HG03439 (cell line): ENCODE results near the gene ITM2C.

ENCODE experiments used
- ATAC-seq: cut with Tn5 transposase; IDR thresholded peaks from one replicate; pipeline ENCODE4 v1.9.1; 2021; ENCODE audit warnings: mild to moderate bottlenecking, moderate library complexity; ENCODE audit not compliant: unreplicated experiment

ITM2C gene

DNA sequence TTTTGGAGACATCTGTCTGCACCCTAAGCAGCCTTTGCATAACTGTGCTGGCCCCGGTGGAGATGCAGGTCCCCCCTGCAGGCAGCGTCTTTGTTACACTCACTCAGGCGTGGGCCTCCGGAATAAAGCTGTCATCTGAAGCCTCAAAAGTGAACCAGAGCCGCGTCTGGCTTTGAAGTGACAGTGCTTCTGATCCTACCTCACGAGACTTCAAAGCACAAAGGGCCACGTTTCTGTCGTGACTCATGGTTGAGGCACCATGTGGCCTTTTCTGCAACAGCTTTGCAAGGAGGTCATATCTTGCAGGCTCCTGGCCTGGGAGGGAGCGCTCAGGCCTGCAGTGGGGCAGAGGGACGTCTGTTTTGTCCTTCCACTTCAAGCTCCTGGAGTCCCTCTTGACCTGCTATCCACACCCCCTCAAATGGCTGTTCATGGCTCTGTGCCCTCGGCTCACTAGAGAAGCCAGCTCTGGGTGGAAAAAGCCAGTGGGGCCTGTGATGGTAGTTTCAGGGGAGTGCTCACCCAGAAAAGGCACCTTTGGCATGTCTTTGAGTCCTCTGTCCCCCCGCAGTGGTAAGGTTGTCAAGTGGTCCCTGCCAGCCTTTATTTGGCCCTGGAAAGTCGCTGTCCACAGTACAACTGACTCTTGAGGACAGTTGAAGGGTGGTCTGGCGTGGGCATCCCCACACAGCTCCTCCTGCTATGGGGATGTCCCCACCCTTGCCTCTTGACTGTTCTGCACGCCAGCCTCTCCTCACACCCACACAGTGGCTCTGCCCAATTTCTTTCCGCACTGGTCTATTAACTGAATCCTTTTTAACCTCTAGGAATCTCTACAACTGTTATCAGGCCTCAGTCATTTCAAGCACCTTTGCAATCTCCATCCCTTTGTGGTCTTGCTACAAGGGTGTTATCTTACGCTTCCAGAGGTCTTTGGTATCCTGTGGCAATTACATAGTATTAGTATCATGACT lies 41.0 kb downstream of the ITM2C start:
- ATAC-seq, result no peak

DNA sequence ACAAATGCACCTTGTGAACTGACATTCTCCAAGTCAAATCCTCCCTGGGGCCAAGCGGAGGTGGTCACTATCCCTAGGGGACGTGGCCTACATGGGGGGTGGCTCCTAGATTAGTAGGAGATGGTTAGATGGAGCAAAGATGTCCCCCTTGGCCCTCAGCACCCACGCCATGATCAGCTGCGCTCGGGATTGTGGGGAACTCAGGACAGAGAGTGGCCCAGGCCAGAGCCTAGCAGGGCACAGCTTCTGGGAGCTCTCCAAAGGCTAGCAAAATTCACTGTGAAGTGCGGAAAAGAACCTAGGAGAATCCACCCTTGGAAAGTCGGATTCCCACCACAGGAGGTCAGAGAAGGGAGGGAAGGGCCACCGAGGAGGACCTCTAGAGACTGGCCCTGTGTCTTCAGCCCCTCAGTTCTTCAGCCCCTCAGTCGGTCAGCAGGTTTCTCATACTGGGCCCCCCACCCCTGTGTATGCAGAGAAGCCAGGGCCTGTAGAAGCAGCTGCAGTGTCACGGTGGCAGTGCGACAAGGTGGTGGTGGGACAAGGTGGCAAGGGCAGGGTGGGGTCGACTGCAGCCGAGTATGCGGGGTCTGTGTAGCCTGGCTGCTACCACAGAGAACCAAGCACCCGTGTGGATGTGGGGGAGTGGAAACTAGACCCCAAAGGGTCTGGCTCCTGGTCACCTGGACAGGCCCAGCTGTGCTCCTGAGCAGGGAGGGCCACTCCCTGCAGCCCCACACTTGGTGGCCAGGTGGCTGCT lies 41.9 kb downstream of the ITM2C start:
- ATAC-seq, result no peak

DNA sequence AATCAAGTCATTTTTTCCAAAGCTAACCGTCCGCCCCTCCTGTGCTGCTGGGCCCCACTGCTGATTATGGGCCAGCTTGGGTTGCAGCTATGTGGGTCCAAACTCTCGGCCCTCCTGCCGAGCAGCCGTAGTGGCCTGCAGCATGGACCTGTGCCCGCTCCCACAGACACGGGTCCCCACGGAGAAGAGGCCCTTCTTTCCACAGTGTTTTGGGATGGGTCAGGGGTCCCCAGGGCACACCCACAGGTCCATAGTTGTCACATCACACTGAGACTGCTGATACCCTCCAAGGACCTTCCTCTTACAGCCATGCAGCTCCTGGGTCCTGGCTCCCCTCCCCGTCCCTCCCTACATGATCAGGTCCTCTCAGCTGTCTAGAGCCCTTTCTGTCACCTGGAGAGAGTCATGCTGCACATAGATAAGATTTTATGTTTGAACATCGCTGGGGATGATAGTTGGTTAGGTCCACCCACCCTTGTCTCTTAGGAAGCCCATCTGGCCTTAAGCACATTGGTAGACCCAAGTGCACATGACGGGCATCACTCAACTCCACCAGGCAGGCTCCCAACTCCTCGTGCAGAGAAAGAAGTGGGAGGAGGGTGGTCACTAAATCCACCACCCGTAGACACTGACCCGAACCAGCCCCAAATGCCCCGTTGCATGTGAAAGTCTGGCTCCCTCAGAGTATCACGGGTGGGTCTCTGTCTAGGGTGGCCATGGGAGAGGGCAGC lies 42.8 kb downstream of the ITM2C start:
- no peak for ATAC-seq

DNA sequence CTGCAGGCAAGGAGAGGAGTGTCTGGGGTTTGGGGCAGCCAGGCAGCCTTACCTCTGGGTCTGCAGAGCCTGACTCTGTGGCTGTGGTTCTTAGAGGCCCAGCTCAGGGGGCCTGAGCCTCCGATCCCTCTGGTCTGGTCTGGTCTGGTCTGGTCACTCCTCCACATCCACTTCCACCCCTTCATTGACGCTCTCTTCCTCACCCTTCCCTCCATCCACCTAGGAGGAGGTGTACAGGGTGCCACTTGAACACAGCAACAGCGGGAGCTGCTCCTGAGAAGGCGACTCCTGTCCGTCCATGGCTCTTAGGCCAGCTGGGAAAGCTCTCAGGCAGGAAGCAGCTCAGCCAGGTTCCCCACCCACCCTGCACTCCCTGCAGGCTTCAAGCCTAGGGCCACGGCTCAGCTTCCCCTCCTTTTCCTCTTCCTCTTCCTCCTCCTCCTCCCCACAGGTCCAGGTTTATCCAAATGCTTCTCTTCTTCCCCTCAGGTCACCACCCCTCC lies 43.4 kb downstream of the ITM2C start:
- ATAC-seq, result no peak

DNA sequence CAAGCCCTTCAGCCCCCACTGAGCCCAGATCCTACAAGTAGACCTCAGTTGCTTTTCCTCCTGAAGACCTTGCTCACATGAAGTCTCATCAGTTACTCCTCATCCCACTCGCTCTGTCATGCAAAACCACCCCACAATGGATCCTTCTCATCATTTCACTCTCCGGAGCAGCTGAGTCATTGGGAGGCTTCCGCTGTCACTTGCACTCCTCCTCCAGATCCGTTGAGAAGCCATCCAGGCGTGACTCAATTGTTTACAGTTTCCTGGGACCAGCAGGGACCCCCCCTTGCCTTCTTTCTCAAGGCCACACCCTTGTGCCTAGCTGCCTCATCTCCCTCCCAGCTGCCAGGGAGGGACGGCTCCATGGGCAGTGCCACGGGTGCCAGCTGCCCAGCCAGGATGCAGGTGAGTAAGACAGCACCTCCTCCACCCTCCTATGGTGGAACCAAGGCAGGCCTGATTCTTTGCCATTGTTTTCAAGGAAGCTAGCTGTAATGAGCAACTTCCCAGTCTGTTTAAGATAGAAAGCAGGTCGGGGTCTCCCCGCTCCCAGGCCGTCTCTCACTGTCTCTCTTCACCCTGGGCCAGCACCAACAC lies 44.0 kb downstream of the ITM2C start:
- no peak for ATAC-seq

DNA sequence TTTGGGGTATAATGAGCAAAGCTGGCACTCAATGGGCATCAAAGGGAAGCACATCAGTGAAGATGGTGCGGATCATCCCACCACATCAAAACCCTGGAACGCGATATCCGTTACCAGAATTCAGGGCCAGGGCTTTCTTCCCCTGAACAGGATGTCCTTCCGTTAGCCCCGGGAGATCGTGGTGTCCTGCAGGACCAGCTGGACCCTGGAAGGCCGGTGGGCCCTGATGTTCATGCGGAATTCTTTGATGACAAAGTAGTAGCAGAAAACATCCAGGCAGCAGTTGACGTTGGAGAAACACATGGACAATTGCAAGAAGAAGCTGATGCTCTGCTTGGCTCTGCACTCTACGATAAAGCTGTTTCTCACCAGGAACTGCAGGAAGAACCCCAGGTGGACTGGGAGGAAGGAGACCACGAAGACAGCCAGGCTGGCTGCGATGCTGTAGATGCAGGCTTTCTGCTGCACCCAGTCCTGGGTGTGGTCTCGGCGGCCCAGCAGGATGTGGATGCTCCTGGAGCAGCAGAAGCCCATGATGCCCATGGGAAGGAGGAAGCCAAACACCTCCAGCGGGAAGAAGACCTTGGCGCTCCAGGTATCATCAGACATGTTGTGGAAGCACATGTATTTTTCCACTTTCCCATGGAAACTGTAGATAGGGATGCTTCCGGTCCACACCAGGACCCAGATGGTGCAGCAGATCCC lies 45.3 kb downstream of the ITM2C start:
- no peak for ATAC-seq

DNA sequence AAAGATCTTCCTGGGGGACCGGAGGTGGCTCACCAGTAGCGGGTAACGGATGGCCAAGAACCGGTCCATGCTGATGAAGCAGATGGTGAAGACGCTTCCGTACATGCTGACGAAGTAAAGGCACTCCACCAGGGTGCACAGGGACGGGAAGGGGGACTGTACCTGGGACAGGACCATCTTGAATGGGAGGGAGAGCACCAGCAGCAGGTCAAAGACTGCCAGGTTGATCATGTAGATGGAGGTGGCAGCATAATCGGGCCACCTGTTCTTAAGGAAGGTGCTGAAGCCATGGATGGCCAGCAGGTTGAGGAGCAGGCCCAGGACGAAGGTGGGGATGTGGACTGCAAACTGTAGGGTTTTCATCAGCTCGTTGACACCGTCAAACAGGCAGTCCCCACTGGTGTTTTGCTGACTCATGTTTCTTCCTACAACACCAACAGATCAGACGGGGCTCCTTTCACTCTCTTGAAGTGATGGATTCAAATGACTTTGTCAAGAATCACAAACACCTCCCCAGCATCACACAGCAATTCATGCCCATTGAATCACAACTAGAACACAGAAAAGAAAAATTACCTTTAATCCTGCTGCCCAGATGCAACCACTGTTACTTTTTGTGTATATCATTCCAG lies 45.9 kb downstream of the ITM2C start:
- no peak for ATAC-seq

DNA sequence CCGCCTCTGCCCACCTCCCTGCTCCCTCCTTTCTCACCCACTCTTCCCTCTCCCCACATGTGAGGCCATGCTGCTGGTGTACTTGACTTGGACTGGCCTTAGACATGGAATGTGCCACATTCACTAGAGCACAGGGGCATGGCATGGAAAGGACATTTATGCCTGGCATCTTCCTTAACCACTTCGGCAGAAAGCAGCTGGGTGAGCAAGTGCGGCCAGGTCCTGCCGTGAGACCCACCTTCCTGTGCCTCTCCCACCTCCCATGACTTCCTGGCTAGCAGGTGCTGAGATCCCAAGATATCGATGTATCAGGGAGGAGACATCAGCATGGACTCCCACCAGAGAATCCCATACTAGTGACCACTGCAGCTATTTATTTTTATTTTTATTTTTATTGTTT lies 47.3 kb downstream of the ITM2C start:
- no peak for ATAC-seq

DNA sequence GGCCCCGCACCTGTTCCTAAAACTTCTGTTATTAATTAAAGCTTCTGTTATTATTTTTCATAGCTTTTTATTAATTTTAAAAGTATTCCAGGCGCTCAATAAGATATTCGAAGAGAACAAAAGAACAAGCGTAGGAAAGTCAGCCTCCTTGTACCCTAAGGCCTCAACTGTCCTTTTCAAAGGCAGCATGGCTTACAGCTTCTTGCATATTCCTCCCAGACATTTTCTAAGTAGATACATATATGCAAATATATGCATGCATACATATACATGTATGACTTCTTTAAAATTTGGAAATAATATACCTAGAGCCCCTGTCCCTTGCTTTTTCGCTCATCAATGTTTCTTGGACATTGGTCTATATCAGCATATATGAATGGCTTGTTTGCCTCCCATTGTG lies 48.0 kb downstream of the ITM2C start:
- ATAC-seq, result no peak

DNA sequence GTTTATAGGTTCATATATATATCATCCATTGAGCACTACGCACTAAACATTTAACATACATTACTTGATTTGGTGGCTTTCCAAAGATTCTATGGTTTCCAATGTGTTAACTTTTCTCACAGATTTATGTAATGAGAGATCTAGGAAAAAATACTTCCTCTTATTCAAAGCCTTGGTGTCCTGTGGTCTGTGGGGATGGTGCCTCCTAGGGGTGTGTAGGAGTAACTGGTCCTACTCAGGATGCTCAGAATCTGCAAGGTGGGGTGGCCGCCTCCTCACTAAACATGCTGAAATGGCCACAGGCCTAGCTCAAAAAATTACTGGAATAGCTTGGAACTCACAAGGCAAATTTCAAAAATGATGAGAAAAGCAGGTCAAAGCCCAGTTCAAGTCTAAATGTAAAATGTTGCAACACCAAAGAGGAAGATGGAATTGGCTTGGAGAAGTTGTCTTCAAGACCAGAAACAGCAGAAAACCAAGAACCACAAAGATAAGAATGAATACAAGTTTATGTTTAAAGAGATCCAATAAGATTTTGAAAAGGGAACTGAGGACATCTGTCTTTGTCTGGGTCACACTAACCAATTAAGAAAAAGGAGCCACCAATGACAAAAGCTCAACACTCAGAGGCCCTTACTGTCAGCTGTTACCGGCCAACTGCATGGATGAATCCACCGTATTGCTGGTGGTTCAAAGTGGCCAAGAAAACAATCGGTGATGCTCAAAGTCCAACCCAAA lies 48.8 kb downstream of the ITM2C start:
- no peak for ATAC-seq

DNA sequence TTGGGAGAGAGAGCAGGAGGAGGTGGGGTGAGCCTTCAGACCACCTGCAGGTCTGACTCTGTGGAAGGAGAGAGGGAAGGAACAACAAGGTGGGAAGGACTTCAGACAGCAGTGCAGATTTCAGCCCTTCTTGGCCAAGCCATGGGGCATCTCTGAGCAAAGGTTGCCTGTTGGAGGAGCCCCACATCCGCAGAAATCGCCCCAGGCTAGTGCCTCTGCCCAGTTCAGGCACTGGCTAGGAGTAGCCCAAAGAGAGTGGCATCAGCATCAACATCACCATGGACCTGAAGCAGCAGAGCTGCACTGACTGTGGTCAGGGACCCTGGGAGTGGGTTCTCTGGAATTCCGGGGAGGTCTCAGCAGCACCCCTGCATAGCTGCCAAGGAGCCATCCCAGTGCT lies 50.1 kb downstream of the ITM2C start:
- ATAC-seq, result no peak

DNA sequence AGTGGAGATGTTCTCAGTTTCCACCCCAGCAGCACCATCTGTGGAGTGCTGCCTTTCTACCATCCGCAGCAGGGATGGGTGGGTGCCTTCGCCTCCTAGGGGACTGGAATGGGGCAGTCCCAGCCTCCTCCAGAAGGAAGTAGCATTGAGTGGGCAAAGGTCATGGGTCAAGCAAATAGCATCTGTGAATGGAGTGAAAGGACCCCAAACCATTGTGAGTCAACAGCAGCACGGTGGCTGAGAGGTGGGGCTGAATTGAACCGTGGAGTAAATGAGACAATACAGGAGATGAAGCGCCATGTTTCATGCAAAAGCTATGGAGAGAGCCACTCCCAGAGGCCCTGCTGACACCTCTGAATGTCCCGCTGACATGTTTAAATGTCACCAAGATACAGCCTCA lies 50.6 kb downstream of the ITM2C start:
- ATAC-seq, result no peak

DNA sequence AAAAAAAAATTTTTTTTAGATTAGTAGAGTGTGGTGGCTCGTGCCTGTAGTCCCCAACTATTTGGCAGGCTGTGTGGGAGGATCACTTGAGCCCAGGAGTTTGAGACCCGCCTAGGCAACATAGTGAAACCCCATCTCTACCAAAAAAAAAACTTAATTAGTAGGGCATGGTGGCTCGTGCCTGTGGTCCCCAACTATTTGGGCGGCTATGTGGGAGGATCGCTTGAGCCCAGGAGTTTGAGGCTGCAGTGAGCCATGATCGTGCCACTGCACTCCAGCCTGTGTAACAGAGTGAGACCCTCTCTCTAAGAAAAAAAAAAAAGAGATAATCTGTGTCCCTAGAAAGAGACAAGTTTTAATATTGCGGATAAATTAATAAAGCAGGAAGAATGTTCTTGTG lies 51.5 kb downstream of the ITM2C start:
- no peak for ATAC-seq

DNA sequence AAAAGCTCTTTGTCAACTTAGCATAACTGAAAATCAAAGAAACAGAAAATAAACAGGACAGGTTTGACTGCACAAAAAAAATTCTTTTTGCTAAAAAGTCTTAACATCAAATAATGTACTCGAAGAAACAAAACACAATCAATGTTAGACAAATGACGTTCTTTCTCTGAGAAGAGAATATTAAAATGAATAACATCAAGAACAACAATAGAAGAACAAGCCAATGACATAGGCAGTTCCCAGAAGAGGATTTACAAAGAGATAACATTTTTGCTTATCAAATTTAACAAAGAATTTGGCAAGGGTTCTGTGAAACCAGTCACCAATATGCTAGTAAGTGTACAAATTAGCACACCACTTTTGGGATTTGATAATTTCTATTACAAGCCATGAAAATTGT lies 54.5 kb downstream of the ITM2C start:
- no peak for ATAC-seq

DNA sequence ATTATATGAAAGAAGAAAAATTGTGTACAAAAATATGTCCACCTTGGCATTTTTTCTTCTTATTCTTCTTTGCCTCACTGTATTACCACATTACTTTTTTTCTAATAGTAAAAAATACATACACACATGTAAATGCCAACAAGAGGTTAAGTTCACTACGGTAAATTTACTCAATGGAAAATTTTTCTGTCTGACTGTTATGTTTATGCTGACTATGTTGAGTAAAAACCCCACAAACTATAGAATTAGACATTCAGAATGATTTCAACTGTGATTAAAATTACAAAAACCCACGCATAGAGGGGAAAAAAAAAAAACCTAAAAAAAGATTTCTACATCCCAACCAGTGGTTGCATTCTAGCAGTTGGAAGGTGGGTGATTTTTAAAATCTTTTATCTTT lies 54.9 kb downstream of the ITM2C start:
- no peak for ATAC-seq

DNA sequence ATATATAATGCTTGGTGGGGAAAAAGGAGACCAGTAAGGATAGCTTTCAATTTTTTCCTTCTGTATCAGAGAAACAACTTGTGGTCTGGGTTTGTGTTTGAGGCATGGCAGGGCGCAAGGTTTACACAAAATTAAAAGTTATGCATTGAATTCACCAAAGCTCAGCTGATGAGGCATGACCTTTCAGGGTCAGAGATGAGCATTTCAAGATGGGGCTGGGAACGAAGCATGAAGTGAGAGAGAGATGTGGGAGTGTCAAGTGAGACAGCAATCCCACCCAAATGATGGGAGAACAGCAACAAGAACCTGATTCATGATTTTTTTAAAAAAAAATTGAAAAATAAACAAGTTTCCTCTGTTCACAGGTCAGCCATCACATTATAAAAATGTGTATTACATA lies 55.4 kb downstream of the ITM2C start:
- ATAC-seq, result no peak

DNA sequence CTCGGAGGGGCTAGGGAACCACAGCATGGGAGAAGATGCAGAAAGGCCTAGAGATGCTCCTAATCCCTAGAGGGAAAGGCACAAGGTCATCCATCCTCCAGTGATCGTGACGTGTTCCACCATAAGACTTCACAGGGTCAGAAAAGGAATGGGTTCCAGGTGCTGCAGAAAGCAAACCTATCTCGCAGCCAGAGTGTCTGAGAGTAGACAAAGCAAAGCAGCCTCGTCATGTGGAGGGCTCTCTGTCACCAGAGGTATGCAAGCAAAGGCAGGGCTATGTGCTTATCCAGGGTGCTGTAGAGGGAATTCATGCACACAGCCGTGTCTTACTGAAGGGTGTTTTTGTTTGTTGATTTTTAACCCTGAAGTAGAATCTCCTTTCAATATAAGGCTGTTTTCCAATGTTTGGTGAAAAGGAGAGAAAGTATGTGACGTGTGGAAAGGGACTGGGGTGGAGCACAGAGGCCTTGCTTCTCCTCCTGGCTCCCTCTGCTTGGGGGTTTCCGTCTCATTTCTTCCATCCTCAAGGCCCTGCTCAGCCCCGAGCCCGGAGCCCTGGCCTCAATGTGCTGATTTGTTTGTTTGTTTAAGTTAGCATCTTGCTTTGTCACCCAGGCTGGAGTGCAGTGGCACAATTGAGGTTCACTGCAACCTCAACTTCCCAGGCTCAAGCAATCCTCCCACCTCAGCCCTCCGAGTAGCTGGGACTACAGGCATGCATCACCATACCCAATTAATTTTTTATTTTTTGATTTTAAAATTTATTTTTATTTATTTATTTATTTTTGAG lies 57.3 kb downstream of the ITM2C start:
- ATAC-seq, result no peak

DNA sequence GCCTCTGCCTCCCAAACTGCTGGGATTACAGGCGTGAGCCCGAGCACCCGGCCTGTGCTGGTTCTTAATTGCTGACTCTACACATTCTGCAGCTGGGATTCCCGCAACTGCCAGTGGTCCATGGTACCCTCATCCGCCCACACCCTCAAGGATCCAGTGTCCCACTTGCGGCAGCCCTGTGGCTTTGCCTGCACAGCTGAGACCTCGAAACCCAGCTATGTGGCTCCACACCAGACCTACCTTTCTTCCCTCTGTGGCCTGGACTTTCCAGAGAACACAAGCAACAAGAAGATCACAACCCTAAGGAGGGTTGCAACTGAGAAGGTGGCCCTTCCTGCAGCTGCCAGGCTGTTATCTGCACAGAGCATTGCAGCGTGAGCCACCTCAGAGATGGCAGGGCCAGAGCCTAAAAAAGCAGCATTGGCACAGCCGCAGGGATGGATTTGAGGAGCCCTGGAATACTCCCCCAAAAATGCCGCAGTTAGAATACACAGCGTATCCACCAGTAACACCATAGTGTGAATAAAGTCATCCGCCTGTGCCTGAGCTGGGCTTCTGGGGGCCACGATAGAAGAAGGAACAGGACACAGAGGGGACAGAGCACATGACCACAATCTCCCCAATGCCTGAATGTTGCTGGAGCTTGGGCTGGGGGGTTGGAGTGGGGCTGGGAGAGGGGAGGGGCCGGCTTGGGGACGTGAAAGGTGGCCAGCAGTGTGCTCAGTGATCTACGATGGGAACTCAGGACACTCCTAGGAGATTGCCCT lies 58.4 kb downstream of the ITM2C start:
- ATAC-seq, result no peak
